GM19455 (cell line): ENCODE measurements around the gene INTS6L.
"Not testable (repeated sequence)": the region's sequence is repeated elsewhere in the genome, so short reads cannot be mapped to it uniquely, and the experiment has no call there.

ENCODE experiments used
- ATAC-seq: cut with Tn5 transposase; IDR thresholded peaks from one replicate; pipeline ENCODE4 v1.9.1; 2021; ENCODE audit not compliant: unreplicated experiment

INTS6L gene

GRCh38 chrX:135595543-135595942 lies 75.1 kb downstream of the INTS6L start:
- no peak for ATAC-seq

- no peak for ATAC-seq
Measured at GRCh38 chrX:135596495-135596894, 76.0 kb downstream of the INTS6L start.

GRCh38 chrX:135605906-135606305 lies 85.4 kb downstream of the INTS6L start:
- no peak for ATAC-seq

- ATAC-seq, result not testable (repeated sequence)
Measured at GRCh38 chrX:135624408-135625204, 104.1 kb downstream of the INTS6L start.

GRCh38 chrX:135625995-135626394 lies 105.5 kb downstream of the INTS6L start:
- ATAC-seq, result no peak

GRCh38 chrX:135629342-135629741 lies 108.9 kb downstream of the INTS6L start:
- ATAC-seq, result no peak
